DOHH2 (cell line): ENCODE results near the gene ADGRG1.

Source experiments
- CTCF ChIP-seq: fragments of 200-600 bp; sonication (generic); IDR thresholded peaks from one replicate; pipeline ENCODE4 v1.5.1; 2014; ENCODE audit warnings: antibody characterized with exemption, mild to moderate bottlenecking, low read depth, low read length; ENCODE audit not compliant: poor library complexity, severe bottlenecking
- EZH2phosphoT487 ChIP-seq: fragments of 200-600 bp; sonication (generic); IDR thresholded peaks from 2 replicates; pipeline ENCODE4 v1.6.1; 2017; ENCODE audit warnings: borderline replicate concordance, mild to moderate bottlenecking, antibody characterized with exemption, low read length, moderate library complexity, mixed read lengths

GRCh38 chr16:57694725-57695679, 66.6 kb downstream of the ADGRG1 start, which contains the start of gene DRC7:
- TF ChIP-seq CTCF (no peak), EZH2phosphoT487 (no peak)
